Measurements from ENCODE around the gene OR4C45. TPM values are rescaled to one million over a fixed set of nuclear protein-coding genes. Genes with fewer than 3 reads are reported as not detected.

OR4C45 gene
- total RNA-seq, 1 donor from 2014 or later = not detected

- no peak for TF ChIP-seq CTCF (conservative IDR thresholded peaks at IDR 0.05; ENCODE audit: low read depth, low read length)
- DNase-seq (ENCODE audit: low read depth) = no peak
- no peak overlapping the region for H3K4me3 ChIP-seq (ENCODE audit: low read depth, low read length)
Measured at GRCh38 chr11:50071584-50072225, 39.0 kb downstream of the OR4C45 start.

GRCh38 chr11:50072226-50073112 lies 39.8 kb downstream of the OR4C45 start:
- no peak for TF ChIP-seq CTCF (conservative IDR thresholded peaks at IDR 0.05; ENCODE audit: low read depth, low read length)
- no peak overlapping the region for H3K4me3 ChIP-seq (ENCODE audit: low read depth, low read length)
- DNase-seq (ENCODE audit: low read depth) = no peak

- no peak overlapping the region for H3K4me3 ChIP-seq (ENCODE audit: low read depth, low read length)
- no peak for TF ChIP-seq CTCF (conservative IDR thresholded peaks at IDR 0.05; ENCODE audit: low read depth, low read length)
- no peak for DNase-seq (ENCODE audit: low read depth)
Measured at GRCh38 chr11:50073113-50074105, 40.7 kb downstream of the OR4C45 start.

- TF ChIP-seq CTCF (conservative IDR thresholded peaks at IDR 0.05; ENCODE audit: low read depth, low read length) = no peak
- H3K4me3 ChIP-seq (ENCODE audit: low read depth, low read length) = no peak overlapping the region
- DNase-seq (ENCODE audit: low read depth) = no peak
Measured at GRCh38 chr11:50074161-50074560, 41.5 kb downstream of the OR4C45 start.

- DNase-seq (ENCODE audit: low read depth) = no peak
- TF ChIP-seq CTCF (conservative IDR thresholded peaks at IDR 0.05; ENCODE audit: low read depth, low read length) = no peak
- no peak overlapping the region for H3K4me3 ChIP-seq (ENCODE audit: low read depth, low read length)
Measured at GRCh38 chr11:50075856-50076255, 43.2 kb downstream of the OR4C45 start.

GRCh38 chr11:50077526-50077925 lies 44.9 kb downstream of the OR4C45 start:
- TF ChIP-seq CTCF (conservative IDR thresholded peaks at IDR 0.05; ENCODE audit: low read depth, low read length) = no peak
- no peak overlapping the region for H3K4me3 ChIP-seq (ENCODE audit: low read depth, low read length)
- no peak for DNase-seq (ENCODE audit: low read depth)
